GM12878 (cell line): ENCODE data around the gene TNS4.

Source experiments
- LARP7 ChIP-seq: fragments of 450-650 bp; IDR thresholded peaks from 2 replicates; pipeline ENCODE4 v1.6.1; 2017; ENCODE audit warnings: mild to moderate bottlenecking
- POLR2A ChIP-seq: IDR thresholded peaks from 2 replicates; pipeline ENCODE4 v1.6.1; 2011; ENCODE audit warnings: low read depth, mild to moderate bottlenecking, low read length

DNA sequence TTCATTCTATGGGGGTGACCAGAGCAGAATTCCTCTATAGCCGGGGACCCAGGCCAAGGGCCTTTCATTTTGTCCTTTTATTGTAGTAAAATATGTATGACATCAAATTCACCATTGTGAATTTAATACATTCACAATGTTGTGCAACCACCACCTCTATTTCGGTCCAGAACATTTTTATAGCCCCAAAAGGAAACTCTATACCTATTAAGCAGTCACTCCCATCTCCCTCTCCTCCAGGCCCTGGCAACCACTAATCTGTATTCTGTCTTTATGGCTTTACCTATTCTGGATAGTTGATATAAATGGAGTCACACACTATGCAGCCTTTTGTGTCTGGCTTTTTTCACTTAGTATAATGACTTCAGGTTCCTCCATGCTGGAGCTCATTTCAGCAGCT is 9.7 kb upstream of the TNS4 start:
- TF ChIP-seq POLR2A (no peak), LARP7 (no peak)
